Choroid plexus epithelial cell (primary cell): ENCODE measurements around the gene MYO19.
"Not testable (repeated sequence)": the region's sequence is repeated elsewhere in the genome, so short reads cannot be mapped to it uniquely, and the experiment has no call there.

Experiments used
- DNase-seq: peaks from one replicate; pipeline ENCODE4 v3.0.0-alpha.2; 2010; ENCODE audit warnings: low read depth
- H3K4me3 ChIP-seq: 2 replicates; pipeline ENCODE4 v1.5.1; 2011; ENCODE audit warnings: low read depth, mild to moderate bottlenecking, control low read depth, low read length, moderate library complexity
- TF ChIP-seq, protein P1 (sequence below): conservative IDR thresholded peaks from 2 replicates; pipeline ENCODE4 v1.5.1; 2011; ENCODE audit warnings: low read depth, mild to moderate bottlenecking, control low read depth, inconsistent platforms, low read length, moderate library complexity

The MYO19 gene

GRCh38 chr17:36512641-36513040 is 22.0 kb downstream of the MYO19 start:
- TF ChIP-seq, protein P1, sequence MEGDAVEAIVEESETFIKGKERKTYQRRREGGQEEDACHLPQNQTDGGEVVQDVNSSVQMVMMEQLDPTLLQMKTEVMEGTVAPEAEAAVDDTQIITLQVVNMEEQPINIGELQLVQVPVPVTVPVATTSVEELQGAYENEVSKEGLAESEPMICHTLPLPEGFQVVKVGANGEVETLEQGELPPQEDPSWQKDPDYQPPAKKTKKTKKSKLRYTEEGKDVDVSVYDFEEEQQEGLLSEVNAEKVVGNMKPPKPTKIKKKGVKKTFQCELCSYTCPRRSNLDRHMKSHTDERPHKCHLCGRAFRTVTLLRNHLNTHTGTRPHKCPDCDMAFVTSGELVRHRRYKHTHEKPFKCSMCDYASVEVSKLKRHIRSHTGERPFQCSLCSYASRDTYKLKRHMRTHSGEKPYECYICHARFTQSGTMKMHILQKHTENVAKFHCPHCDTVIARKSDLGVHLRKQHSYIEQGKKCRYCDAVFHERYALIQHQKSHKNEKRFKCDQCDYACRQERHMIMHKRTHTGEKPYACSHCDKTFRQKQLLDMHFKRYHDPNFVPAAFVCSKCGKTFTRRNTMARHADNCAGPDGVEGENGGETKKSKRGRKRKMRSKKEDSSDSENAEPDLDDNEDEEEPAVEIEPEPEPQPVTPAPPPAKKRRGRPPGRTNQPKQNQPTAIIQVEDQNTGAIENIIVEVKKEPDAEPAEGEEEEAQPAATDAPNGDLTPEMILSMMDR: no peak
- no peak for DNase-seq
- H3K4me3 ChIP-seq: no peak overlapping the region

DNA sequence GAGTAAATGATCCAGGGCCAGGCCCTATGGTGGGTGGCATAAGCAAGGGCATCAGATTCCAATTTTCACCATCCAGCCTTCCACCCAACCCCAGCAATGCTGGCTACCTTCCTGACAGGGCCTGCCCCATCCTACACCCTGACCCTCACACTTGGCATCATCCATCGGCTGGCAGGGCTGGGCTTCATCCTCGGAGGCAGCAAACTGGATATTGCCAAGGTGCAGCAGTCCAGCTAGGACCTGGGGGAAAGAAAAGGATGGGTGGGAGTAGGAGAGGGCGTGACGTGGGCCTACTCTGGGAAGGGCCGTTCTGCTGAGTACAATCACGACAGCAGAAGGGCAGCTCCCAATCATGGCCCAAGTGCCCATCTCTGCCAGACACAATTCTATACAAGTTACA is 23.5 kb downstream of the MYO19 start:
- no peak overlapping the region for H3K4me3 ChIP-seq
- TF ChIP-seq, protein P1: no peak
- no peak for DNase-seq

DNA sequence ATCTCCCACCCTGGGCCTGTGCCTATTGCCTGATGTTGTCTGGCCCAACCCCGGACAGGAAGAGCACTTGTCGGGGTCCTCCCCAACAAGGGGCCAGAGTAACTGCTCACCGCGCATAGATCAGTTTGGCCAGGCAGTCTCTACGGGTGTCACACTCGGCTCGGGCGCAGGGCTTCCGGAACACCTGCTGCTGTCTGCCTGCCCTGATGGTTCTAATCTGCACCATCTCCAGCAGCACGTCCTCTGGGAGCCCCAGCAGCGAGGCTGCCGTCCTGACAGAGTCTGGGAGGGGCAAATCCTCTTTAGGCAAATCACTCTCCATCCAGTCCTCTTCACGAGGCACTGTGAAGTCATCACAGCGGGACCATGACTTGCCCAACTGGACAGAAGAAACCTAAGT is 24.0 kb downstream of the MYO19 start:
- no peak for DNase-seq
- TF ChIP-seq, protein P1: no peak
- no peak overlapping the region for H3K4me3 ChIP-seq

- no peak for DNase-seq
- TF ChIP-seq, protein P1: no peak
- H3K4me3 ChIP-seq: no peak overlapping the region
Measured at GRCh38 chr17:36509272-36509985, 25.2 kb downstream of the MYO19 start.

- not testable (repeated sequence) for H3K4me3 ChIP-seq, DNase-seq
Measured at GRCh38 chr17:36508439-36508838, 26.2 kb downstream of the MYO19 start.

GRCh38 chr17:36507266-36507665 is 27.4 kb downstream of the MYO19 start:
- no peak for DNase-seq
- TF ChIP-seq, protein P1: no peak
- no peak overlapping the region for H3K4me3 ChIP-seq

DNA sequence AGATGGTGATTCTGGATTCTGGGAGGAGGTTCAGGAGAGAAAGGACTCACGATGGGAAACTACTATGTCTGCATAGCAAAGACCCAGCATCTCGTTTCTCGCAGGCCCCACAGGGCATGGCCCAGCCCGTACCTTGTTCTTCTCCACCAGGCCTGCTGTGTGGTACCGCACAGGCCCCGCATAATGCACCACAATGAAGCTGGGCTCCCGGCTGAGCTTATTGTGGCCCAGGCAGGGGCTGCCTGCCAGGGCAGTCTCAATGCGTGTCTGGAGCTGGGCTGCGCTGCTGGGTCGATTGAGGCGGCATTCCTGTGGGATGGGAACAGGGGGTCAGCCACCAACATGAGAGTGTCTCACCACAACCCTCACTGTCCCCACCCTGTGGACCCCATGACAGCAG is 27.8 kb downstream of the MYO19 start:
- no peak for DNase-seq
- TF ChIP-seq, protein P1: no peak
- no peak overlapping the region for H3K4me3 ChIP-seq
